ENCODE data around the gene DNAI7. TPM values are rescaled to one million over a fixed set of nuclear protein-coding genes. Genes with fewer than 3 reads are reported as not detected.

The DNAI7 gene
- total RNA-seq = 0.15 and 0.17 TPM in 2 replicates

DNA sequence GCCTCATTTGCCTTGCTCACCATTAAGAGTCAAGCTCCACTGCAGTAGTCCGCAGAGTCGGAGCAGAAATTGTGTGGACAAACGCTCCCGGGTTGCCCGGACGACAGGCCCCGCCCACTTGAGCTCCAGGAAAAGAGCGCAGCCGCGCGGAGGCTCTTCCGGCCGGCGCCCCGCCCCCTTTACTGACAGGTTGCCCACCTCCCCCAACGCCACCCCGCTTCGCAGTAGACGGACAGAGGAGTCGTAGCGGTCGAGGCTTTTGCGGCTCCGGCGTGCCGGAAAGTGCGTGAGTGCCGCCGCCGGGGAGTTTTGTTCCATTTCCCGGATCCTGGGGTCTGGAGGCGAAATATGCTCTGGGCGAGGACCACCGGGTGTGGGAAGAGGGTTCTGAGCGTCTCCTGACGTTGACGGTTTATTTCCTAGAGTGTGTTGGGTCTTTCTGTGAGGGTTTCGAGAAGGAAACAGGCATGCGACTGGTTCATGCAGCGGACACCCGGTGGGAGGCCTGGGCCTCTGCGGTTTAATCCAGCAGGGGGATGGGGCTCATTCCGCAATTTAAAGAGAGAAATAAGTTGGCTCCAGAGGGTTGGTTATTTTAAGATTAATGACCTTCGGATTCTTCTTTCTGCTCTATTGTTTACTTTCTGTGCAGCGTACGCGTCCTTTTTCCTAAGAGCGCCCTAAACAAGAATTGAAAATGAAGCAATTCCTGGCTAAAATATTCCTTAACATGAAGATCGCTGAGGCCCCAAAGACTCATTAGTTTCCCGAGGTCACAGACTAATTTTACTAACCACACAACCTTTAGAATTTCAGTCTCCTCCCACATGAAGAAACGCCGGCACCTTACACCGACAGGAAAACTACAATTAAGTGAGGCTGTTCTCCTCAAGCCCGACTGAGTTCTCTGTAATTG, at the start of gene DNAI7, which contains the start of gene ETFRF1:
TSS of gene DNAI7 (minus strand) at position 105 of the 916 bp plus-strand sequence. CDS start at position 23, 82 bp downstream.
TSS of gene ETFRF1 (plus strand) at position 182 of the 916 bp plus-strand sequence. CDS start 8,720 bp downstream, outside the sequence.

Other genes with a start within 250 kb of the DNAI7 start
- 100 and 110 TPM in 2 replicates for gene BCAT1, start 246.1 kb downstream of the DNAI7 start, total RNA-seq
- 15.5 and 18.5 TPM in 2 replicates for gene ETFRF1, start 77 bp upstream of the DNAI7 start, total RNA-seq
- gene KRAS, start 55.8 kb upstream of the DNAI7 start, total RNA-seq = 5.4 and 6.4 TPM in 2 replicates